ENCODE results near the gene PSMG4. TPM values are rescaled to one million over a fixed set of nuclear protein-coding genes. Genes with fewer than 3 reads are reported as not detected.

PSMG4 gene
- total RNA-seq, 1 experiment from 2014 or later, result 51.9 TPM

DNA sequence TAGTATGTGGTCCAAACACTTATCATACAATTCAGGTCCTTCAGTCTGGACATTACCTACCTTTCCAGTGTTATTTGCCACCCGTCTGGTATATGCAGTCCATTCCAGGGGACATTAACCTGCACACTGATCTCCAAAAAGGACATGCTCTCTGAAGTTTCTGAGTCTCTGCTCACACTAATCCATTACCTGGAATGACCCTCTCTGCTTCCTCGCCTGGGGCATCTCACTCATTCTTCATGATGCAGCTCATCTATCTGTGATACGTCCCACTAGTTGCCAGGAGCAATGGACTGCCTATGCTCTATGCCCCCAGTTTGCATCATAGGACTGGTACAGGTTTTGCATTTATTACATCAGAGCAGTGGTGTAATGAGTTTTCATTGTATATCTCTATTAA lies 25.4 kb upstream of the PSMG4 start:
- H3K79me2 ChIP-seq (ENCODE audit: low read length), result no peaks in the 10 kb centered on the region
- no peaks in the 10 kb centered on the region for H3K9me3 ChIP-seq (ENCODE audit: low read length)
- H2AFZ ChIP-seq (ENCODE audit: low read length), result no peak overlapping the region
- no peaks in the 10 kb centered on the region for H3F3A ChIP-seq (ENCODE audit: low read length, unreplicated experiment)
- peaks cover 11% of the 10 kb centered on the region for H3K4me1 ChIP-seq (ENCODE audit: insufficient read depth, low read length)
- no peak for TF ChIP-seq EZH2 (IDR thresholded peaks at IDR 0.05; ENCODE audit: low read length, unreplicated experiment)
- TF ChIP-seq, protein P1, sequence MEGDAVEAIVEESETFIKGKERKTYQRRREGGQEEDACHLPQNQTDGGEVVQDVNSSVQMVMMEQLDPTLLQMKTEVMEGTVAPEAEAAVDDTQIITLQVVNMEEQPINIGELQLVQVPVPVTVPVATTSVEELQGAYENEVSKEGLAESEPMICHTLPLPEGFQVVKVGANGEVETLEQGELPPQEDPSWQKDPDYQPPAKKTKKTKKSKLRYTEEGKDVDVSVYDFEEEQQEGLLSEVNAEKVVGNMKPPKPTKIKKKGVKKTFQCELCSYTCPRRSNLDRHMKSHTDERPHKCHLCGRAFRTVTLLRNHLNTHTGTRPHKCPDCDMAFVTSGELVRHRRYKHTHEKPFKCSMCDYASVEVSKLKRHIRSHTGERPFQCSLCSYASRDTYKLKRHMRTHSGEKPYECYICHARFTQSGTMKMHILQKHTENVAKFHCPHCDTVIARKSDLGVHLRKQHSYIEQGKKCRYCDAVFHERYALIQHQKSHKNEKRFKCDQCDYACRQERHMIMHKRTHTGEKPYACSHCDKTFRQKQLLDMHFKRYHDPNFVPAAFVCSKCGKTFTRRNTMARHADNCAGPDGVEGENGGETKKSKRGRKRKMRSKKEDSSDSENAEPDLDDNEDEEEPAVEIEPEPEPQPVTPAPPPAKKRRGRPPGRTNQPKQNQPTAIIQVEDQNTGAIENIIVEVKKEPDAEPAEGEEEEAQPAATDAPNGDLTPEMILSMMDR (conservative IDR thresholded peaks at IDR 0.05; ENCODE audit: low read depth, low read length), result no peak
- TF ChIP-seq EZH2phosphoT487 (IDR thresholded peaks at IDR 0.05; ENCODE audit: borderline replicate concordance, low read length), result no peak
- no peaks in the 10 kb centered on the region for H3K36me3 ChIP-seq (ENCODE audit: low read depth, low read length)
- intact Hi-C loops (cut with micrococcal nuclease), result no loop called here
- no peaks in the 10 kb centered on the region for H4K20me1 ChIP-seq (ENCODE audit: low read length)
- no peak overlapping the region for H3K4me3 ChIP-seq (ENCODE audit: low read length)
- CTCF ChIA-PET, result no interaction called here
- H3K9me2 ChIP-seq (replicated peaks; ENCODE audit: low read length), result no peaks in the 10 kb centered on the region
- H3K9ac ChIP-seq (ENCODE audit: low read length), result no peak overlapping the region
- no peak for ATAC-seq
- peaks cover 38% of the 10 kb centered on the region for H3K27me3 ChIP-seq (ENCODE audit: low read length)
- DNase-seq, result no peak
- H3K4me2 ChIP-seq (ENCODE audit: low read length), result no peak overlapping the region
- BruUV-seq (replicated peaks), result no TSS peak
- no peak overlapping the region for H3K27ac ChIP-seq (ENCODE audit: low read length)
- POLR2A ChIA-PET (ENCODE audit: unreplicated experiment), result interaction anchor here (0.6 kb wide), 1 partner anchor 173 kb away, joined by 3 read pairs; no protein-coding TSS in a partner anchor

DNA sequence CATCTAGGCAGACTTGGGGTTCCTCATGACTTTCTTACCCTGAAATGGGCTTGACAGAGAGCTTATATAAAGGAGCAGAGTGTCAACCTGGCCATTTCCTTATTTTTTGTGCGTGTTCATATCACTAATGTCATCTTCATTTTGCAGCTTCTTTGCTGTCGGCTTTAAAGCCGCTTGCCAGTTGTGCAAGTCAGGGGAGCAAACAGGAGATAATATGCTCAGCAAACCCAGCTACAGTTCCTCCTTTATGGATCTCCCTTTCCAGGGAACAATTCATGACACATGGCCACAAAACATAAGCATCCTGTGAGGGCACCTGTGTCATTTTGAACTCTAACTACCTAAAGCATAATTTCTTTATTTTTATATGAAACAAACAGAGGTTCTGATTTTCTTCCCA lies 24.8 kb upstream of the PSMG4 start:
- H3F3A ChIP-seq (ENCODE audit: low read length, unreplicated experiment), result no peaks in the 10 kb centered on the region
- no peak overlapping the region for H3K9ac ChIP-seq (ENCODE audit: low read length)
- ATAC-seq (no peak), DNase-seq (no peak)
- H3K9me2 ChIP-seq (replicated peaks; ENCODE audit: low read length), result no peaks in the 10 kb centered on the region
- H3K4me1 ChIP-seq (ENCODE audit: insufficient read depth, low read length), result peaks cover 11% of the 10 kb centered on the region
- TF ChIP-seq EZH2 (IDR thresholded peaks at IDR 0.05; ENCODE audit: low read length, unreplicated experiment), result no peak
- no peak for TF ChIP-seq EZH2phosphoT487 (IDR thresholded peaks at IDR 0.05; ENCODE audit: borderline replicate concordance, low read length)
- TF ChIP-seq, protein P1 (conservative IDR thresholded peaks at IDR 0.05; ENCODE audit: low read depth, low read length), result no peak
- H2AFZ ChIP-seq (ENCODE audit: low read length), result no peak overlapping the region
- no peak overlapping the region for H3K4me3 ChIP-seq (ENCODE audit: low read length)
- H4K20me1 ChIP-seq (ENCODE audit: low read length), result no peaks in the 10 kb centered on the region
- intact Hi-C loops (cut with micrococcal nuclease), result no loop called here
- no peaks in the 10 kb centered on the region for H3K79me2 ChIP-seq (ENCODE audit: low read length)
- no peaks in the 10 kb centered on the region for H3K36me3 ChIP-seq (ENCODE audit: low read depth, low read length)
- peaks cover 34% of the 10 kb centered on the region for H3K27me3 ChIP-seq (ENCODE audit: low read length)
- ChIA-PET CTCF (no interaction called here), POLR2A (ENCODE audit: unreplicated experiment) (no interaction called here)
- no peak overlapping the region for H3K27ac ChIP-seq (ENCODE audit: low read length)
- H3K4me2 ChIP-seq (ENCODE audit: low read length), result no peak overlapping the region
- no peaks in the 10 kb centered on the region for H3K9me3 ChIP-seq (ENCODE audit: low read length)
- BruUV-seq (replicated peaks), result no TSS peak

DNA sequence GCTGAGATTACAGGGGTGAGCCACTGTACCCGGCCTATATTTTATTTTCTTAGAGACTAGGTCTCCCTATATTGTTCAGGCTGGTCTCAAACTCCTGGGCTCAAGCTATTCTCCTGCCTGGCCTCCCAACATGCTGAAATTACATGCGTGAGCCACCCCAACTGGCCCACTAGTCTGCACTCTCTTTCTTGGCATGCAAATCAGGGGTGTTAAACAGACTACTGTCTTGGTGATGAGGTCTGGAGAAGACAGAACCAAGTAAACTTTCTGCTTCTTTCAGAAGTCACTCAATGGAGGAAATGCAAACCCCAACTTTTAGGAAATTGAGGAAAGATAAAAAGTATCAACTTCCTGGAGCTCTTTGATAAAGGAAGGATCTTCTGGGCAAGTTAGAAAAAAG lies 23.3 kb upstream of the PSMG4 start:
- CTCF ChIA-PET, result no interaction called here
- H3K79me2 ChIP-seq (ENCODE audit: low read length), result no peaks in the 10 kb centered on the region
- BruUV-seq (replicated peaks), result no TSS peak
- H3K36me3 ChIP-seq (ENCODE audit: low read depth, low read length), result no peaks in the 10 kb centered on the region
- no peak overlapping the region for H2AFZ ChIP-seq (ENCODE audit: low read length)
- peaks cover 18% of the 10 kb centered on the region for H3K27me3 ChIP-seq (ENCODE audit: low read length)
- no peak overlapping the region for H3K27ac ChIP-seq (ENCODE audit: low read length)
- H3K4me3 ChIP-seq (ENCODE audit: low read length), result no peak overlapping the region
- no peak overlapping the region for H3K9ac ChIP-seq (ENCODE audit: low read length)
- intact Hi-C loops (cut with micrococcal nuclease), result no loop called here
- DNase-seq (no peak), ATAC-seq (no peak)
- no peaks in the 10 kb centered on the region for H4K20me1 ChIP-seq (ENCODE audit: low read length)
- POLR2A ChIA-PET (ENCODE audit: unreplicated experiment), result no interaction called here
- H3K4me1 ChIP-seq (ENCODE audit: insufficient read depth, low read length), result no peaks in the 10 kb centered on the region
- H3K4me2 ChIP-seq (ENCODE audit: low read length), result no peak overlapping the region
- TF ChIP-seq, protein P1 (conservative IDR thresholded peaks at IDR 0.05; ENCODE audit: low read depth, low read length), result no peak
- no peak for TF ChIP-seq EZH2 (IDR thresholded peaks at IDR 0.05; ENCODE audit: low read length, unreplicated experiment)
- TF ChIP-seq EZH2phosphoT487 (IDR thresholded peaks at IDR 0.05; ENCODE audit: borderline replicate concordance, low read length), result no peak
- no peaks in the 10 kb centered on the region for H3F3A ChIP-seq (ENCODE audit: low read length, unreplicated experiment)
- H3K9me2 ChIP-seq (replicated peaks; ENCODE audit: low read length), result no peaks in the 10 kb centered on the region
- no peaks in the 10 kb centered on the region for H3K9me3 ChIP-seq (ENCODE audit: low read length)
